AG10803 (cell line): Measurements from ENCODE around the gene CR2.
A peak's percentile ranks its signal among the peaks of the same experiment; 100 is the strongest.
"Not testable (repeated sequence)": the region's sequence is repeated elsewhere in the genome, so short reads cannot be mapped to it uniquely, and the experiment has no call there.

Experiments used
- DNase-seq: peaks from one replicate; pipeline ENCODE4 v3.0.0; 2010; ENCODE audit warnings: low read depth
- H3K4me3 ChIP-seq: 2 replicates; pipeline ENCODE4 v1.5.1; 2011; ENCODE audit warnings: mild to moderate bottlenecking, low read length, control low read depth
- CTCF ChIP-seq: conservative IDR thresholded peaks from 2 replicates; pipeline ENCODE4 v1.5.1; 2011; ENCODE audit warnings: mild to moderate bottlenecking, low read length, control low read depth, inconsistent platforms

Gene CR2

GRCh38 chr1:207493212-207493611 is 39.1 kb downstream of the CR2 start:
- no peak for TF ChIP-seq CTCF
- H3K4me3 ChIP-seq: no peak overlapping the region
- DNase-seq: no peak

- no peak for TF ChIP-seq CTCF
- no peak overlapping the region for H3K4me3 ChIP-seq
- no peak for DNase-seq
Measured at GRCh38 chr1:207494171-207494570, 40.0 kb downstream of the CR2 start.

GRCh38 chr1:207495281-207495680 is 41.2 kb downstream of the CR2 start:
- H3K4me3 ChIP-seq, DNase-seq: not testable (repeated sequence)

GRCh38 chr1:207495801-207496792 is 42.0 kb downstream of the CR2 start, which contains the start of gene CR1:
CR1 (plus strand) TSS chr1:207496157; CDS start chr1:207496268, 111 bp downstream.
- TF ChIP-seq CTCF: no peak
- no peak within 1 kb of the TSS; the same call in 1 of the 2 replicates for H3K4me3 ChIP-seq
- DNase-seq: no peak

- no peak for TF ChIP-seq CTCF
- DNase-seq: no peak
Measured at GRCh38 chr1:207497941-207498340, 43.8 kb downstream of the CR2 start.

GRCh38 chr1:207499573-207499972 is 45.4 kb downstream of the CR2 start:
- peak; percentile 84 for TF ChIP-seq CTCF
- no peak overlapping the region for H3K4me3 ChIP-seq
- peak; percentile 68 for DNase-seq

More at GRCh38 chr1:207497941-207498340, 43.8 kb downstream of the CR2 start:
- no peak overlapping the region for H3K4me3 ChIP-seq

- no peak for DNase-seq
- no peak overlapping the region for H3K4me3 ChIP-seq
- TF ChIP-seq CTCF: no peak
Measured at GRCh38 chr1:207500306-207500705, 46.2 kb downstream of the CR2 start.
